Breast epithelium (tissue), 3 donors: Measurements from ENCODE around the gene MANBA.

Experiments
- CTCF ChIP-seq, 3 donors: fragments of 450-650 bp; IDR thresholded peaks; one replicate each; pipeline ENCODE4 v1.5.1; 2016 to 2017; ENCODE audit warnings: antibody characterized with exemption in 3 of 3, mild to moderate bottlenecking in 3 of 3, moderate library complexity in 3 of 3
- POLR2A ChIP-seq: fragments of 450-650 bp; IDR thresholded peaks from one replicate; pipeline ENCODE4 v1.6.1; 2016; ENCODE audit warnings: antibody characterized with exemption, mild to moderate bottlenecking, moderate library complexity

- TF ChIP-seq CTCF (IDR thresholded peaks at IDR 0.05) (no peak), POLR2A (no peak)
These were observed 25.2 kb downstream of the MANBA start for GRCh38 chr4:102735582-102735981.
